Keratinocyte (primary cell): ENCODE results near the gene LENG8. TPM values are rescaled to one million over a fixed set of nuclear protein-coding genes. Genes with fewer than 3 reads are reported as not detected.

Experiments
- DNase-seq: peaks from one replicate; pipeline ENCODE4 v3.0.0-alpha.2; 2011; ENCODE audit warnings: low read depth, missing footprints, low spot score
- FAIRE-seq: peaks from 2 replicates; lab custom pipeline; 2011; peaks lifted over from hg19 to GRCh38; lab: Jason Lieb, UNC
- H2AFZ ChIP-seq: 2 replicates; pipeline ENCODE4 v1.6.0; 2012; ENCODE audit warnings: low read length, control low read depth, inconsistent platforms; ENCODE audit not compliant: control insufficient read depth
- H3K27ac ChIP-seq: 2 replicates; pipeline ENCODE4 v1.5.1; 2011; ENCODE audit warnings: low read length; ENCODE audit not compliant: control insufficient read depth, insufficient read depth
- H3K27me3 ChIP-seq: 3 replicates; pipeline ENCODE4 v1.6.0; 2011; ENCODE audit warnings: low read length; ENCODE audit not compliant: control insufficient read depth, insufficient read depth; ENCODE audit errors: extremely low read depth
- H3K36me3 ChIP-seq, 2 experiments: 2 replicates in 1 of 2; 3 replicates in 1 of 2; pipeline ENCODE4 v1.5.1; 2011; ENCODE audit warnings: low read length in 2 of 2, mild to moderate bottlenecking in 1 of 2; ENCODE audit not compliant: control insufficient read depth in 2 of 2, insufficient read depth in 2 of 2; ENCODE audit errors: extremely low read depth in 1 of 2
- H3K4me1 ChIP-seq: 3 replicates; pipeline ENCODE4 v1.5.1; 2011; ENCODE audit warnings: low read length; ENCODE audit not compliant: control insufficient read depth, insufficient read depth; ENCODE audit errors: extremely low read depth
- H3K4me2 ChIP-seq: 3 replicates; pipeline ENCODE4 v1.6.0; 2011; ENCODE audit warnings: low read depth, low read length; ENCODE audit not compliant: control insufficient read depth, insufficient read depth; ENCODE audit errors: extremely low read depth
- H3K4me3 ChIP-seq, 3 experiments: fragments of 200-600 bp in 1 of 3; sonication (generic) in 1 of 3; 2 replicates in 2 of 3; 3 replicates in 1 of 3; pipeline ENCODE4 v1.5.1; 2011 to 2016; ENCODE audit warnings: low read length in 3 of 3, mild to moderate bottlenecking in 3 of 3, control low read depth in 2 of 3, inconsistent platforms in 1 of 3, low read depth in 1 of 3, mixed read lengths in 1 of 3, mixed run types in 1 of 3, moderate library complexity in 1 of 3; ENCODE audit not compliant: control insufficient read depth in 2 of 3, insufficient read depth in 2 of 3; ENCODE audit errors: extremely low read depth in 1 of 3
- H3K79me2 ChIP-seq: 2 replicates; pipeline ENCODE4 v1.6.0; 2012; ENCODE audit warnings: low read length; ENCODE audit not compliant: control insufficient read depth, insufficient read depth
- H3K9ac ChIP-seq: 3 replicates; pipeline ENCODE4 v1.6.0; 2011; ENCODE audit warnings: low read length; ENCODE audit not compliant: control insufficient read depth, insufficient read depth; ENCODE audit errors: extremely low read depth
- H3K9me1 ChIP-seq: 3 replicates; pipeline ENCODE4 v1.6.0; 2011; ENCODE audit warnings: low read length; ENCODE audit not compliant: control insufficient read depth, insufficient read depth; ENCODE audit errors: extremely low read depth
- H3K9me3 ChIP-seq: 2 replicates; pipeline ENCODE4 v1.5.1; 2012; ENCODE audit warnings: low read depth, low read length; ENCODE audit not compliant: control insufficient read depth
- H4K20me1 ChIP-seq: 3 replicates; pipeline ENCODE4 v1.6.0; 2011; ENCODE audit warnings: low read length; ENCODE audit not compliant: control insufficient read depth, insufficient read depth; ENCODE audit errors: extremely low read depth
- CTCF ChIP-seq, 3 experiments: IDR thresholded peaks in 1 of 3; conservative IDR thresholded peaks in 1 of 3; optimal IDR thresholded peaks in 1 of 3; 2 replicates in 2 of 3; 3 replicates in 1 of 3; pipeline versions ENCODE3 to v1.5.1; 2011; ENCODE audit warnings: low read length in 3 of 3, mild to moderate bottlenecking in 3 of 3, moderate library complexity in 2 of 3, control low read depth in 1 of 3, inconsistent platforms in 1 of 3; ENCODE audit not compliant: insufficient read depth in 2 of 3; ENCODE audit errors: extremely low read depth in 1 of 3
- EZH2 ChIP-seq: IDR thresholded peaks from one replicate; pipeline ENCODE4 v1.6.1; 2012; ENCODE audit warnings: inconsistent platforms, mild to moderate bottlenecking, low read length, moderate library complexity
- dilution Hi-C: fragments of 300-500 bp; cut with MboI; formaldehyde crosslinking; loops from one replicate; pipeline ENCODE4 v1.7.0; 2020; ENCODE audit warnings: low sequenced_read_pairs; ENCODE audit not compliant: extremely low pct_ligation_motif_present
- polyA plus RNA-seq, 5 experiments: library from polyadenylated mRNA; depleted of rRNA in 3 of 5; stranded (reverse) in 3 of 5; stranded (forward) in 1 of 5; unstranded in 1 of 5; fragments of >200 nt; gene quantifications; 1 replicate in 1 of 5; 2 replicates in 3 of 5; 3 replicates in 1 of 5; pipeline versions ENCODE4 v1.2.1 to v1.2.3, GENCODE V29; 2011 to 2012; ENCODE audit warnings: missing spikeins in 2 of 5, low read depth in 1 of 5, low replicate concordance in 1 of 5

LENG8 gene
- polyA plus RNA-seq, 1 donor (not counting 4 experiments of a cell fraction or from before 2014, with no cell fraction given): 29.4 TPM

DNA sequence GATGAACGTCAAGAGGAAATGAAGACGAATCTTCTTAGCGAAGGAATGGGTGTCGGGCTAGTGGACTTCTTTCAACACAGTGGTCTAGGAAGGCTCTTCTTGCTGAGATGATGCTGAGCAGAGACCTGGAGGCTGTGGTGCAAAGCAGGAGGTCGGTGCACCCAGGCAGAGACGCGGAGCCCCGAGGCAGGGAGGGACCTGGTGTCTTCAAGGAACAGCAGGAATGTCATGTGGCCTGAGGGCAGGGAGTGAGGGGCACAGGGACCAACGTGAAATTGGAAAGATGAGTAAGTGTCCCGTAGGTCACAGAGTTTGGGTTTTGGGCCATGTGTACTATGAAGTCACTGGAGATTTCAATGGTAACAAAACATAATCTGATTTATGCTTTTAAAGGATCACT lies 35.5 kb downstream of the LENG8 start:
- Histone ChIP-seq H3K9me1 (no peaks in the 10 kb centered on the region), H3K27me3 (no peaks in the 10 kb centered on the region), H3K4me3 (no peak overlapping the region), H3K36me3 (no peaks in the 10 kb centered on the region), H3K27ac (no peak overlapping the region), H3K9me3 (no peaks in the 10 kb centered on the region), H3K79me2 (no peaks in the 10 kb centered on the region), H2AFZ (no peak overlapping the region), H3K4me2 (no peak overlapping the region), H4K20me1 (no peaks in the 10 kb centered on the region), H3K4me1 (no peaks in the 10 kb centered on the region), H3K9ac (no peak overlapping the region)
- no peak for TF ChIP-seq EZH2
- FAIRE-seq (no peak), DNase-seq (no peak)
- dilution Hi-C loops: no loop called here

DNA sequence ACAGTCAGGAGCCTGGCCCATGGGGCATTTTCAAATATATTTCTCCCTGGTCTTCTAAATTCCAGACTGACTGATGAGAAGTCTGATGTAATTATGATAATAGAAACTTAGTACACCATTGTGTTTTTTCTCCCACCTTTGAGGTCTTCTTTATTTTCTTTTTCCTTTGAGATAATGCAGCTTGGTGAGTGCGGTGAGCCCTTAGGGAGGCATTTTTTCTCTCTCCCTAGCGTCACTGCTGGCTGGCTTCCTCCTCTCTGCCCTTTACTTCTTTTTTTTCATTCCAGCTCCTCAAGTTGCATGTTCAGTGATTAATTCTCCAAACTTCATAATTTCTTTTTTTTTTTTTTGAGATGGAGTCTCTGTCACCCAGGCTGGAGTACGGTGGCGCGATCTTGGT lies 36.9 kb downstream of the LENG8 start:
- TF ChIP-seq EZH2 (no peak), CTCF (optimal IDR thresholded peaks at IDR 0.05 in 1 of 3, IDR thresholded peaks at IDR 0.05 in 1 of 3, conservative IDR thresholded peaks at IDR 0.05 in 1 of 3; ENCODE audit: extremely low read depth in 1 of 3, insufficient read depth in 2 of 3, low read length in 3 of 3) (no peak)
- no peak overlapping the region for H3K9ac ChIP-seq
- no peak for FAIRE-seq

DNA sequence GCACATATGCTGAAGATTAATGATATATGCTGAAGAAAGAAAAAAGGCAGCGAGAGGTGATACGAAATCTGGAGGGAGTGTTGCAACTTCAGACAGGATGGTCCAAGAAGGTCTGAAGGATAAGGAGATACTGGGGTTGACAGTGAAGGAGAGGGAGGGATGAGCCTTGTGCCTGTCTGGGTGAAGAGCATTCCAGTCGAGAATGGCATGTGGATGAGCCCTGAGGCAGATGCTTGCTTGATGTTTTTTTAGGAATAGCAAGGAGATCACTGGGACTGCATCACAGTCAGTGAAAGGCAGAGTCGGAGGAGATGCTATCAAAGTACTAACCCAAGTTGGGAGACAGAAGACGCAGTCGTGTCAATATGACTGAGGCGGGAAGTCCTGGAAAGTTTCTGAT lies 40.3 kb downstream of the LENG8 start:
- Histone ChIP-seq H3K9ac (no peak overlapping the region), H3K4me2 (no peak overlapping the region), H3K9me3 (peaks cover 5% of the 10 kb centered on the region), H3K36me3 (no peaks in the 10 kb centered on the region), H4K20me1 (no peaks in the 10 kb centered on the region), H3K27ac (no peak overlapping the region), H3K27me3 (no peaks in the 10 kb centered on the region), H3K9me1 (no peaks in the 10 kb centered on the region), H3K4me1 (no peaks in the 10 kb centered on the region), H2AFZ (no peak overlapping the region), H3K4me3 (no peak overlapping the region), H3K79me2 (no peaks in the 10 kb centered on the region)
- dilution Hi-C loops: no loop called here
- TF ChIP-seq CTCF (optimal IDR thresholded peaks at IDR 0.05 in 1 of 3, IDR thresholded peaks at IDR 0.05 in 1 of 3, conservative IDR thresholded peaks at IDR 0.05 in 1 of 3; ENCODE audit: extremely low read depth in 1 of 3, insufficient read depth in 2 of 3, low read length in 3 of 3): no peak
- DNase-seq (no peak), FAIRE-seq (no peak)

More for the DNA sequence above, 36.9 kb downstream of the LENG8 start:
- Histone ChIP-seq H3K4me2 (no peak overlapping the region), H3K27ac (no peak overlapping the region), H3K9me3 (no peaks in the 10 kb centered on the region), H3K79me2 (no peaks in the 10 kb centered on the region), H4K20me1 (no peaks in the 10 kb centered on the region), H3K4me3 (no peak overlapping the region), H3K36me3 (no peaks in the 10 kb centered on the region), H3K27me3 (no peaks in the 10 kb centered on the region), H3K4me1 (no peaks in the 10 kb centered on the region), H3K9me1 (no peaks in the 10 kb centered on the region), H2AFZ (no peak overlapping the region)
- dilution Hi-C loops: no loop called here
- no peak for DNase-seq
